GM19395 (cell line): Measurements from ENCODE around the gene TBC1D16.

Experiments used
- ATAC-seq: cut with Tn5 transposase; IDR thresholded peaks from one replicate; pipeline ENCODE4 v1.9.1; 2021; ENCODE audit warnings: mild to moderate bottlenecking, moderate library complexity; ENCODE audit not compliant: unreplicated experiment

Gene TBC1D16, protein sequence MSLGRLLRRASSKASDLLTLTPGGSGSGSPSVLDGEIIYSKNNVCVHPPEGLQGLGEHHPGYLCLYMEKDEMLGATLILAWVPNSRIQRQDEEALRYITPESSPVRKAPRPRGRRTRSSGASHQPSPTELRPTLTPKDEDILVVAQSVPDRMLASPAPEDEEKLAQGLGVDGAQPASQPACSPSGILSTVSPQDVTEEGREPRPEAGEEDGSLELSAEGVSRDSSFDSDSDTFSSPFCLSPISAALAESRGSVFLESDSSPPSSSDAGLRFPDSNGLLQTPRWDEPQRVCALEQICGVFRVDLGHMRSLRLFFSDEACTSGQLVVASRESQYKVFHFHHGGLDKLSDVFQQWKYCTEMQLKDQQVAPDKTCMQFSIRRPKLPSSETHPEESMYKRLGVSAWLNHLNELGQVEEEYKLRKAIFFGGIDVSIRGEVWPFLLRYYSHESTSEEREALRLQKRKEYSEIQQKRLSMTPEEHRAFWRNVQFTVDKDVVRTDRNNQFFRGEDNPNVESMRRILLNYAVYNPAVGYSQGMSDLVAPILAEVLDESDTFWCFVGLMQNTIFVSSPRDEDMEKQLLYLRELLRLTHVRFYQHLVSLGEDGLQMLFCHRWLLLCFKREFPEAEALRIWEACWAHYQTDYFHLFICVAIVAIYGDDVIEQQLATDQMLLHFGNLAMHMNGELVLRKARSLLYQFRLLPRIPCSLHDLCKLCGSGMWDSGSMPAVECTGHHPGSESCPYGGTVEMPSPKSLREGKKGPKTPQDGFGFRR

DNA sequence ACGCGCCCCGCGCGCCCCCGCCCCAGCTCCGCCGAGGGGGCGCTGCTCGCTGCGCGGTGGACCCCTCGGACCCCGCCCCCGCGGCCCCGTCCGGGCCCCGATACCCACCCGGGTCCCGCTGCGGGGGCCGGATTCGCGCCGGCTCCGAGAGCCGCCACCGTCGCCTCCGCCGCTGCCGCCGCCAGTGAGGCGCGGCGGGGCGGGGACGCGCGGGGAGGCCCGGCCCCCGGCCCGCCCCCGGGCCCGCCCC lies at the start of gene TBC1D16:
Gene TBC1D16, minus strand, starts transcription at position 186 of the 250 bp plus-strand sequence. CDS start 22,325 bp downstream, outside the sequence.
- ATAC-seq = no peak

DNA sequence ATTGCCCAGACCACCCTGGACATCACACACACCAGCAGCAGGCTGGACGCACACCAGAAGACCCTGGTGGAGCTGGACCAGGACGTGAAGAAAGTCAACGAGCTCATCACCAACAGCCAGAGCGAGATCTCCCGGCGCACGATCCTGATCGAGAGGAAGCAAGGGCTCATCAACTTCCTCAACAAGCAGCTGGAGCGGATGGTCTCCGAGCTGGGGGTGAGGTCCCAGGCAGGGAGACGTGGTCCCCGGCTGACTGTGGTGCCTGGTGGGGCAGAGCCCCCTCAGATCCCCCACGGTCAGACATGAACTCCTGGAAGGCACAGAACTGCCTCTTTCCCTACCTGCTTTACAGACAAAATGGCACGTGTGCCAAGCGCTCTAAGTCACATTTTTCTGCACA lies 49.1 kb upstream of the TBC1D16 start:
- ATAC-seq = no peak

DNA sequence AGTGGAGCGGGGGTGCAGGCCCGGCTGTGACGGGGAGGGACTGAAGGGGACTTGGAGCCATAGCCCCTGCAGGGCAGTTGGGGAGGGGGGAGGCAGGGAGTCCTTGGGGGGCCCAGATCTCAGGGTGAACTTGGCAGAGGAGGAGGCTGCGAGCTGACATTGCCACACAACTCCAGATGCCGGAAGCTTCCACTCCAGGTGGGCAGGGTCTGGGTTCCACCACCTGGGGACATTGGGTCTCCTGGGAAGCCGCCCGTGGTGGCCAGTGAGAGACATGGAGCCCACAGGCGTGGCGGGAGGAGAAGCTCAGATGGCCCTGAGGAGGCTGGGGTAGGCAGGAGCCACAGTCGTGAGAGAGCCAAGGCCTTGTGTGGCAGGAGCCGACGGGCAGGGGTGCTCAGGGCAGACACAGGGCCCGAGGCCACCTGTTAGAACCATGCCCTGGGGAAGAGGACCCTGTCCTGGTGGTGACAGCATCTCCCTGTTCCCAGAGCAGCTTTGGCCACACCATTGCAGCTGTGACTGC lies 47.5 kb upstream of the TBC1D16 start:
- ATAC-seq = no peak

DNA sequence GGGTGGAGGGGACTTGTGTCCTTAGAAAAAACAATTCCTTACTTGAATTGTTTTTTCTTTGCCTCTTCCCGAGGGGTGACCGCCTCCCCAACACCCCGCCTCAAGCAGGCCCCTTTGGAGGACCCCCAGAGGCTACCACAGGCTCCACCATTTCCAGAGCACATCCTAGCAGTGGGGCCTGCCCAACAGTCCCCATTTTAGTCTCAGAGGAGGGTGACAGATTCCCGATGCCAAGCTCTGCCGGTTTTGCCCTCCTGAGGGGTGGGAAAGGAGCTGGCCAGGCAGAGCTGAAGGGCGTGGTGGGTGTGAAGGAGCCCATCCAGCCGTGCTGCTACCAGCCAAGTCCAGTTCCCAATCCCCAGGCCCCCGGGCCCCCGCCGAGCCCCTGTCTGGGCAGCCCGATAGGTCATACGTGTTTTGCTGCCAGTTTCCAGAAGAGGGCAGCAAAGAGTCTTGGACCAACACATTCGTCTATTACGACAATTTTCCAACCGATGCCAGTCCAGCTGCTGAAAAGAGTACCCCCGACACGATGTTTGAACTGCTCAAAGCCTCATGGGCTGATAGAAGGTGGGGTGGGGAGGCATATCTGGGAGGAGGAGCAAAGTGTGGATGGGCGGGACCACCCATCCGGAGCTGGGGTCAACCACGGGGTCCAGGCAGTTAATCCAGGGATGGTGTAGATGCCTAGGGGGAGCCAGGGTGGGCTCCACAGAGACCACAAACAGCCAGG lies 46.9 kb upstream of the TBC1D16 start:
- no peak for ATAC-seq

DNA sequence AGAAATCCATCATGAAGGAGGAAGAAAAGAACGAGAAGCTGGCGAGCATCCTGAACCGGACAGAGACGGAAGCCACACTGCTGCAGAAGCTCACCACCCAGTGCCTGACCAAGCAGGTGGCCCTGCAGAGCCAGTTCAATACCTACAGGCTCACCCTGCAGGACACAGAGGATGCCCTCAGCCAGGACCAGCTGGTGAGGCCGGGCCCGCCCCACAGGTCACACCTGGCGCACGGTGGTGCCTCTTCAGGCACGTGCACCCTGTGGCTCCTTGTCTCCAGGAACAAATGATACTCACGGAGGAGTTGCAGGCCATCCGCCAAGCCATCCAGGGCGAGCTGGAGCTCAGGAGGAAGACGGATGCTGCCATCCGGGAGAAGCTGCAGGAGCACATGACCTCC lies 45.9 kb upstream of the TBC1D16 start:
- ATAC-seq = no peak

DNA sequence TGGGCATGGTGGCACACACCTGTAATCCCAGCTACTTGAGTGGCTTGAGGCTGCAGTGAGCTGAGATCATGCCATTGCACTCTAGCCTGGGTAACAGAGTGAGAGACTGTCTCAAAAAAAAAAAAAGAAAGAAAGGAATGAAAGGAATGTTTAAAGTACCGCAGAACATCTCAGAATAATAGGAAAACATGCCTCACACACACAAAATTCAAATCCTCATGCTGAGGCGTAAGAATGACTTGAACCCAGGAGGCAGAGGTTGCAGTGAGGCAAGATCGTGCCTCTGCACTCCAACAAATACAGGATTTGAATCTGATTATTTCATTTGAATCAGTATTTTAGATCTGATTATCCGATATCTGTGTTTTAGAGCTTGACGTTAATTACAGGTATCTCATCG lies 44.4 kb upstream of the TBC1D16 start:
- ATAC-seq = no peak

DNA sequence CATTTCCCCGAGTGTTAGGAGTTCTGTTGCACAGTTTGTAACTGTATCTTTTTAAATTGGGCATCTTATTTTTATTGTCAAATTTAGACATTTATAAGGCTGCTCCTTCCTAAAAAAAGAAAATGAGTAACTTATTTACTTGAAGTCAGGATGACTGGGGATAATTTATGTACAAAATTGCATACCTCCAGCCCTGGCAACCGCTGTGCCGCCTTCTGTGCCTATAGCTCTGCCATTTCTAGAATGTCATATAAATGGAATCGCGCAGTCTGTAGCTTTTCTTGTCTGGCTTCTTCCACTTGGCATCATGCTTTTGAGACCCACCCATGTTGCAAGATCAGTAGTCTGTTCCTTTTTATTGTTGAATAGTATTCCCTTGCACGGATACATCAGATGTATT lies 36.7 kb upstream of the TBC1D16 start:
- ATAC-seq = no peak

DNA sequence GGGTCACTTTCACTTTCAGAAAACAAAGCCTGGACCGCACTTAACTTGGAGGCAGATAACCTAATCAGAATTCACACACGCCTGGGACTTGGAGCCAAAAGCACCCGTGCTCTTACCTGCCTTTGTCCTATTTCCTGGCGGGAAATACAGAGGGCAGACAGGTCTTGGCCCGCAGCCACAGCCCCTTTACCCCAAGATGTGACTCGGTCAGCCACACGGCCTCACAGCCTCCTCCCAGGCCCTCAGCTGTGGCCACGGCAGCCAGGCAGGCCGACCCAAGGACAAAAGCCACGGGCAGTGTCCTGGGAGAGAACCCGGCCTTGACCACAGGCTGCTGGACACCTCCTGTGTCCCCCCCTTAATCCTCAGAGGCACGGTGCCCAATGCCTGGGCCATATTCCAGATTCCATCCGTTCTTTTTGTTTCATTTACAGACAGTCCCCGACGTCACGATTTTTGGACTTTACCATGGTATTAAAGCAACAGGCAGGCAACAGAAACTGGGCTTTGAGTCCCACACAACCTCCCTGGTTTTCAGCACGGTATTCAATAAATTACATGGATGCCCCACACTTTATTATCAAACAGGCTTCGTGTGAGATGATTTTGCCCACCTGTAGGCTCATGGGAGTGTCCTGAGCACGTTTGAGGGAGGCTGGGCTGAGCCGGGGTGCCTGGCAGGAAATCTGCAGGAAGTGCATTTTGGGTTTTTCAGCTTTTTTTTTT lies 35.6 kb upstream of the TBC1D16 start:
- no peak for ATAC-seq

DNA sequence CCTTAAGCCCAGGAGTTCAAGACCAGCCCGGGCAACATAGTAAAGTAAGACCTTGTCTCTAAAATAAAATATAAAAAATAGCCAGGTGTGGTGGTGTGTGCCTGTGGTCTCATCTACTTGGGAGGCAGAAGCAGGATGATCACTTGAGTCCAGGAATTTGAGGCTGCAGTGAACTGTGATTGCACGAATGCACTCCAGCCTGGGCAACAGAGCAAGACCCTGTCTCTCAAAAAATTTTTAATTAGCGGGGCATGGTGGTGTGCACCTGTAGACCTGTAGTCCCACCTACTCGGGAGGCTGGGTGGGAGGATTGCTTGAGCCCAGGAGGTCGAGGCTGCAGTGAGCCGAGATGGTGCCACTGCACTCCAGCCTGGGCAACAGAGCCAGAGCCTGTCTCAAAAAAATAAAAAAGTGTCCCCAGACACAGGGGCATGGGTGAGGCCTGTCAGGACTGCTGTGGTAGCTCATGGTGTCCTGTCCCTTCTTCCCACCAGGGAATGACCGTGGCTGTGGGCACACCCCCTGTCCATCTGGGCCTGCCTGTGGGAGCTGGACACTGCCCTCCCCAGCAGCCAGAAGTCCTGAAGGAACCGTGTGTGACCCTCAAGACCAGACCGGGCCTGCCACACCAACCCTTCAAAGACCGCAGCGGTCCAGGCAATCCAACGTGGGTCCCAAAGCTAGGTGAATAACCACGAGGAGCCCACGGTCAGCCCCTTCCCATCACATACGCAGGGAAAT lies 34.9 kb upstream of the TBC1D16 start:
- ATAC-seq = no peak

DNA sequence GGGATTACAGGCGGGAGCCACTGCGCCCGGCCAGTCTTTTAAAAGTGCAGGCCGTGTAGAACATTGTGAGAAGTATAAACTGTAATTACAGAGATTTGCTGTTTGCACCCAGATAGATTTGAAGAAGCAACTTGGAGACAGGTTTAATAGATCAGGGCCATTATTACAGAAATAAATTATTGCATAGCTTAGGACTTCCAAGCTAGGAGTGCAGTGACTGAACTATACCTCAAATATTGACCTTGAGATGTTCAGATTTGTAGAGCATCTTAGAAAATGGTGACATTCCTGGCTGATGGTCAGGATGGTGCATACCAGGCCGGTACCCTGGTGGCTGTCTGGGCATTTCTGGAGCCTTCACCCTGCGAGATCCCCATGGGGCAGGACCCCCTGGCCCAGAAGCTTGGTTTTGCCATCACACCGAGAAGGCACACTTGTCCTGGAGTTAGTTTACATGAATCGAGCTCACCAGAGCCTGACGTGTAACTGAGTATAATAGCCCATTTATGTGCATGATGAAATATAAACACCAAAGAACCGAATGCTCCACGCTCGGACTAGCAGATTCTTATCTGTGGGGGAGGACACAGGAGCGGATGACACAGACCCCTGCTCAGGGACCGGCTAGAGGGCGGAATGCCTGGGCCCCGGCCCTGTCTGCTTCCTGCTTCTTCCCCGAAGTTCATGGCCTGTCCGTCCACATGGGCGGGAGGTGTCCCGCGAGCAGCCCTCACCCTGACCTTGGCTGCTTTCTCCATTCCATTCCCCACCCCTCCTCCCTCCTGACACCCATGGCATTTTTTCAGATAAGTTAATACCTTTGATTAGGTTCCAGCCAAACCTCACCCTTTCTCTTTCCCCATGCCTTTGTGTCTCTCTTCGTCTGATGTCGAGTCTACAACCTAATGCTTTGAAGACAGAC lies 32.9 kb upstream of the TBC1D16 start:
- no peak for ATAC-seq

DNA sequence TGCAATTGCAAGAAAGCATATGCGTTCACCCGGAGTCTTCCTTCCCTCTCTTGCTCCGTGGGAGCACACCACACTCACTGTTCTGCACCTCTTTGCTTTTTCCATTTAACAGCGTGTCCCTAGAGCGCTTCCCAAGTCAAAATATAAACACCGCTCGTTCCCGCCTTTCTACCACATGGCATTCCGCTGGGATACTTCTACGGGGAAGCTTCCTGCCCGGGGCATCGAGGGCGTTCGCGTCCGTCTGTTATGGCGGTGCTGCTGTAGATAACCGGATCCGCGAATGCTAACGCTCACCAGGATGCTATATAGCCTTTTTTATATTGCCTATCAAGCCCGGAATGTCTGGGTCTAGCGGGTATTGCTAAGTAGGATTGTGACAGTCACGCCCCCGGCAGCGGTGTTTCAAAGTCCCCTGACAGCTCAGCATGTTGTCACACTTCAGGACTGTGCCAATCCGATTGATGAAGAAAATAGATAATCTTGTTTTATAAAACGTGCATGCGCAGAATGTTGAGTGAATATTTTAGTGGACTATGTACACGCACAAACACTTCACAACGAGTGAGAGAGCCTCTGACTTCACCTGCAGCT lies 31.8 kb upstream of the TBC1D16 start:
- no peak for ATAC-seq

DNA sequence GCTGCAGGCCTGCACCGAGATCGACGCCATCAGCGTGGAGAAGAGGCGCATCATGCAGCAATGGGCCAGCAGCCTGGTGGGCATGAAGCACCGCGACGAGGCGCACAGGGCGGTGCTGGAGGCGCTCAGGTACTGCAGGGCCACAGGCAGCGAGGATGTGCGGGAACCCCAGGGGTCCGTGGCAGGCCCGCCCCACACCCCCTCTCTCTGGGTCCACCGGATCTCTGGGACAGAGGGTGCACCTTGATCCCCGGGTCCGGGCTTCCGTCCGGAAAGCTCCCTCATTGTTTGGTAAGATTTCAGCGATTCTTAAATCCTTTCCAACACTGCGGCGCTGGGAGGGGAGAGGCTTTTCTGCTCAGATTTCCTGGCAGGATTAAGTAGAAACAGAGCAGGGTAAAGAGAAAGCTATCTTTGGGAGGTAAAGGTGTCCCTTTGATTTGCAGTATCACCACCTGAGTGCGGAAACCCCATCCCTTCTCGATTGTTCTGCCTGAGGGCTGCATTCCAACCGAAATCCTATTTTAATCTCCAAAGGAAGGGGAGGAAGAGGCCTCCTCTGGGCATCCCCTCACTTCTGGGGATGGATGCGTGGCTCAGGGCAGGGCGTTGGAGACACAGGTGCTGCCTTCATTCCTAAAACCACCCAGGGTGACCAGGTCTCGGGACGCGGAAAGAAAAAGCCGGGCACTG lies 30.0 kb upstream of the TBC1D16 start:
- no peak for ATAC-seq

DNA sequence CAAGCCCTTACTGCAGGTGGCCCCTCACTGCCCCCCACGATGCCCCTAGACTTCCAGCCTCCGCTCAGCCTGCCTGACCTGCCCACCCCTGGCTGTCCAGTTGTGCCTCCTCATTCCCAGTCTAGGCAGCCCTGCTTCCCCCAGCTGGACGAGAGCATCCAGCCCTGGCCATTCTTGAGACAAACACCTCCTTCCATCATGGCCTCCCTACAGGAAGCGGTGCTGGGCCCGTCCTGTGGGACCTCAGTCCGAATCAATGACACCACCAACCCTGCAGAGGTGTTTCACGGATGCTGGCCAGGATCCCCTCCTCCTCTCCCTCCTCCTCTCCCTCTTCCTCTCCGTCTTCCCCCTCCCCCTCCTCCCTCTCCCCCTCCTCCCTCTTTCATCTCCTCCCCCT lies 29.0 kb upstream of the TBC1D16 start:
- ATAC-seq = no peak

DNA sequence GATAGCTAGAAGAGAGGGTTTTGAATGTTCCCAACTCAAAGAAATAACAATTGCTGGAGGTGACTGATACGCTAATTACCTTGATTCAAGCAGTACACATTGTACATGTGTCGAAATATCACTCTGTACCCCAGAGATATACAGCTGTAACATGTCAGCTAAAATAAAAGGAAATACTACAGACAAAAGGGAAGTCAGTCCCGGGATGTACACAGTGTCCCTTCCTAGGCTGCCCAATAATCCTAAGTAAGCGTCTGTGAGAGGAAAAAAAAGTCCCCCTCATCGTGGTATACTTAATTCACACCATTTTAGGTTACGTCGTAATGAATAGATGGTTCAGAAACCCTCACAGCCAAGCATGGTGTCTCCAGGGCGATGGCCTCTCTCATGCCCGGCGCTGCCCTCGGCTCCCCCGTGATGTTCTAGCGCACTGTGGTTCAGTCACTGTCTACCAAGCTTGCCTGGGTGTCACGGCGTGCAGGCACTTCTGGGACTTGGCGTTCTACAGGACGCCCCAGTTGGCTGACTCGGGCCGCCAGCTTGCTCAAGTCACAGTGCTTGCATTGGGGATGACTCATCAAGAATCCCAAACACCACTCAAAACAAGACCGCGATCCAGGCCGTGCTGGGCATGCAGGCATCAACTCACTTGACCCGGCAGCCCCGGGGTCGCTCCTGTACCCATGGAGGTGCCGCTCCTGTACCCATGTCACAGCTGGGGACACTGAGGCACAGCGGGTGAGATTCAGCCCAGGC lies 28.3 kb upstream of the TBC1D16 start:
- no peak for ATAC-seq

DNA sequence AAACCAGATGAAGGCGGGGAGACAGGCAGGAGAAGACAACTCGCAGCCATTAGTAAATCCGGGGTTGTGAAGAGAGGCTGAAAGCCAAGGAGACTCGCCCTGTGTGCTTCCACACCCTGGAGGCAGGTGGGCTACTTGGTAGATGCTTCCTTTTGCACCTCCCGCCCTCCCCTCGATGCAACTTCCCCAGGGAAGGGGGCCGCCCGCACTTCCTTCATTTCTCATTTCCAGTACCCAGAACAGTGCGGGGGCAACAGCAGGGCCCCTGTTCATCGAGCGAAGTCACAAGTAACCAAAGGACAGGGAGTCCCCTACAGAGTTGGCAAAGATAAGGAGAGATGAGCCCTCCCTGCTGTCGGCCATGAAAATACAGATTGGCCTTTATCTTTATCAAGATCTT lies 25.7 kb upstream of the TBC1D16 start:
- no peak for ATAC-seq

DNA sequence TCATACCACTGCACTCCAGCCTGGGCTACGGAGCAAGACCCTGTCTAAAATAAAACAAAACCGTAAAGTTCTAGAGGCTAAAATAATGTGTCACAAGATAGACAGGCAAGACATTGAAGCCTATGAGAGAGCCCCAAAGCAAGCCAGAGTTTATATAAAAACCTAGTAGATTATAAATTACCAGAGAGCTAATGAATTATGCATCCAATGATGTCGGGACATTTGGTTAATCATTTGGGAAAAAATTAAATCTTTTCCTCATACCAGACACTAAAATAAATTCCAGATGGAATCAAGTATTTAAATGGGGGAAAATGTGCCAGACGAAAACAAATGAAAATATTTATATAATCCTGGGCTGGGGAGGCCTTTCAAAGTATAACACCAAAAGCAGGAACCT lies 25.0 kb upstream of the TBC1D16 start:
- ATAC-seq = no peak

DNA sequence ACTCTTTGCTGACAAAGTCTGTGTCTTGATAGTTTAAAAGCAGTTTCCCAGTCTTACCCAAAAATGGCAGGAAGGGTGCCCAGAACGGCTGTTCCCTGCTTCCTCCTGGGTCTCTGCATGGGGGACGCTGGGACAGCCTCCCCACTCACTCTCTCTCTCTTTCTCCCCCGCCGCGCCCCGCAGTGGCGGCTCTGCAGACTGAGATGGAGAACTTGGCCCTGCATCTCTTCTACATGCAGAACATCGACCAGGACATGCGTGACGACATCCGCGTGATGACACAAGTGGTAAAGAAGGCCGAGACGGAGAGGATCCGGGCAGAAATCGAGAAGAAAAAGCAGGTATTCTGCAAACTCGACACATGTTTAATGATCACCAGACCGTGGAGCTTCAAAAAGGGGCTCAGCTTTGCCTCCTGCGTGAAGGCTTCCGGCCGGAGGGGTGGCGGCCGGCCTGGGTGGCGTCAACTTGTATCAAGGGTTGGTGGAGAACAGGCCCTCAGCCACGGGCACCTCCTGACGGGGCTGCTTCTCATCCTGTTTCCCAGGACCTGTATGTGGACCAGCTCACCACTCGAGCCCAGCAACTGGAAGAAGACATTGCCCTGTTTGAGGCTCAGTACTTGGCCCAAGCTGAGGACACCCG lies 22.8 kb upstream of the TBC1D16 start:
- no peak for ATAC-seq
